Measurements from ENCODE around the gene RNF111. TPM values are rescaled to one million over a fixed set of nuclear protein-coding genes. Genes with fewer than 3 reads are reported as not detected.
"Not testable (repeated sequence)": the region's sequence is repeated elsewhere in the genome, so short reads cannot be mapped to it uniquely, and the experiment has no call there.

Gene RNF111
- total RNA-seq, 1 donor from 2014 or later = 19.7 TPM

GRCh38 chr15:59133929-59134427, 146.5 kb downstream of the RNF111 start:
- no peak for DNase-seq (ENCODE audit: low spot score)

GRCh38 chr15:59137566-59137965, 150.1 kb downstream of the RNF111 start:
- DNase-seq (ENCODE audit: low spot score) = no peak

GRCh38 chr15:59138243-59138642, 150.8 kb downstream of the RNF111 start:
- no peak for DNase-seq (ENCODE audit: low spot score)

- no peak for DNase-seq (ENCODE audit: low spot score)
Observed at GRCh38 chr15:59140422-59141226, 153.2 kb downstream of the RNF111 start.

GRCh38 chr15:59143281-59143680, 155.8 kb downstream of the RNF111 start:
- no peak for DNase-seq (ENCODE audit: low spot score)

GRCh38 chr15:59144594-59144993, 157.1 kb downstream of the RNF111 start:
- not testable (repeated sequence) for DNase-seq (ENCODE audit: low spot score)

Other genes starting within 250 kb of the RNF111 start
- 104 TPM for gene ADAM10, start 238.0 kb upstream of the RNF111 start, total RNA-seq (ENCODE audit: insufficient read depth, low replicate concordance)
- gene MINDY2, start 216.4 kb upstream of the RNF111 start, total RNA-seq (ENCODE audit: insufficient read depth, low replicate concordance) = 48.9 TPM
- gene SLTM, start 54.0 kb upstream of the RNF111 start, total RNA-seq (ENCODE audit: insufficient read depth, low replicate concordance) = 66.7 TPM
- 5.1 TPM for gene CCNB2, start 117.5 kb downstream of the RNF111 start, total RNA-seq (ENCODE audit: insufficient read depth, low replicate concordance)
- gene LDHAL6B, start 219.2 kb downstream of the RNF111 start, total RNA-seq (ENCODE audit: insufficient read depth, low replicate concordance) = 3.6 TPM